HG02973 (cell line): ENCODE data around the gene RGS18.
"Not testable (repeated sequence)": the region's sequence is repeated elsewhere in the genome, so short reads cannot be mapped to it uniquely, and the experiment has no call there.

Source experiments
- ATAC-seq: cut with Tn5 transposase; IDR thresholded peaks from one replicate; pipeline ENCODE4 v1.9.1; 2021; ENCODE audit warnings: moderate library complexity; ENCODE audit not compliant: unreplicated experiment

The RGS18 gene

GRCh38 chr1:192165002-192165401 lies 6.7 kb downstream of the RGS18 start:
- ATAC-seq, result not testable (repeated sequence)

DNA sequence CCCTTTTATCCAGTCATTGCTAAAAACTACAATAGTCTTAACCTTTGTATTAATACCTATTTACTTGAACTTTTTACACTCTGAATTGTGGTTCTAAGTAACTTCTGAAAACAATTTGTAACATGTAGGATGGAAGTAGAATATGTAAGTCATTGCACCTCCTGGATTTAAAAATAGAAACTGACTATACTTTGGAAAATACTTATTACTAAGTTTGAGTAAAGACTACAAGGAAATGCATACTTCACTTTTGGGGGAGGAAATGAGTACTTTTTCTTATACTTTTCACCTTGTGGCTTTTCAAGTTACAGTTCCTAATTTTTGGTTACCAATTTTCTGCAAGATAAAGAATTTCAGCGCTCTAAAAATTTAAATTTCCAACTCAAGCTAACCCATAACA lies 8.7 kb downstream of the RGS18 start:
- no peak for ATAC-seq

- no peak for ATAC-seq
Observed at GRCh38 chr1:192167911-192168700, 9.8 kb downstream of the RGS18 start.

- no peak for ATAC-seq
Observed at GRCh38 chr1:192168964-192169363, 10.7 kb downstream of the RGS18 start.

DNA sequence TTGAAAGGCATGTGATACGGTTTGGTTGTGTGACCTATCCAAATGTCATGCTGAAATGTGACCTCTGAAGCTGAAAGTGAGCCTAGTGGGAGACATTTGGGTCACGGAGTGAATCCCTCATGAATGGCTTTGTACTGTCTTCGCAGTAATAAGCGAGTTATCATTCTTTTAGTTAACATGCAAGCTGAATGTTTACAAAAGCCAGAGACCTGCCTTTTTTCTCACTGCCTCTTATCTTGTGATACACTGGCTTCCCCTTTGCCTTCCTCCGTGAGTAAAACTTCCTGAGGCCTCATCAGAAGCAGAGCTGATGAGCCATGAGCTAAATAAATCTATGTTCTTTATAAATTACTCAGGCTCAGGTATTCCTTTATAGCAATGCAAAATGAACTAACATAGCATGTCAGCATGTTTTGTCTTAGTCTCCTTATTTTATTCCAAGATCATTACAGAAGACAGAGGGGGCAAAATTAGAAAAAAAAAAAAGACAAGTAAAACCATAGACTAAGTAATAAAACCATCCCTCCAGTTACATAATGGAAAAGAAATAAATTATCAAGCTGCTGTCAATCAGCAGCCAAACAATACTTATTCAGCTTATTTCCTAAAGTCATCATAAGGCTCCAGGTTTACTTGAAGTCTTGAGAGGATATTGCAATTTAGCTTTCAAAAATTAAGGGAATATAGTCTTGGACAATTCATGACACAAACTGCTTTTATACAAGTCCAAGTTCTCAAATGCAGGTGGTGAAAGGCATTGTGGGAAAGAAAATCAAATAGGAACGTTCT lies 12.1 kb downstream of the RGS18 start:
- no peak for ATAC-seq

DNA sequence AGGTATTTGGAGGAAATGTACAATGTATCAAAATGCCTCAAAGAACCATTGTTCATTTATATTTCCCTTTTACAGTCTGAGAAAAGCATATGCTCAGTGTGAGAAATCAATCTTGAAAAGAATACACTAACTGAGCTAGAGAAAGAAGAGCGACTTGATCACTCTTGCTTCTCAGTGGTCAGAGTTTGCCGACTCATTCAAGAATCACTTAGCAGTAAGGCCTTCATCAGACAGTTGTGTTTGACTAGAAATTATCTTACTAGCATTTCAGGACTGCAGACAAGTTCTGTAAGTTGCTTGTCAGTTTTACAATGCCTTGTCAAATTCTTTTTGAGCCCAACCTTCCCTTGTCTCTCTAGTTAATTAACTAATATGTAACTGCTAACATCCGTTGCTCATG lies 12.9 kb downstream of the RGS18 start:
- ATAC-seq, result no peak

DNA sequence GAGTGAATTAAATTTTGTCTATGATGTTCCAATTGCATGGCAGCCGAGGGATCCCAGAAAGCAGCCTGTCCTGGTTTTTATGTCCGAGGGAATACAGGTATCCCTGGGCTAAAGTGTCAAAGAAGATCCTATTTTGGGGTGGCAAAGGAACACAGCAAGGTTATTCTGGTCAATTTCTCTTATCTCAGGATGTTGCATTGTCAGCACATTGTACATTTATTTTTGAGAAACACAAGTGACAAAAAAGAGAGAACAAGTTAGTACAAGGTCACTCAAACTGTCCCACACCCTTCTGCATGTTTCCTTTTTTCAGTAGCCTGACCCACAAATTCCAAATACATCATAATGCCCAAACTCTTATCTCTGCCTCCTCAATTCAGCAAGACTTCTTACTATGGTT lies 17.7 kb downstream of the RGS18 start:
- ATAC-seq, result no peak

GRCh38 chr1:192183788-192184187 lies 25.5 kb downstream of the RGS18 start:
- no peak for ATAC-seq

GRCh38 chr1:192186197-192186596 lies 27.9 kb downstream of the RGS18 start:
- ATAC-seq, result no peak

DNA sequence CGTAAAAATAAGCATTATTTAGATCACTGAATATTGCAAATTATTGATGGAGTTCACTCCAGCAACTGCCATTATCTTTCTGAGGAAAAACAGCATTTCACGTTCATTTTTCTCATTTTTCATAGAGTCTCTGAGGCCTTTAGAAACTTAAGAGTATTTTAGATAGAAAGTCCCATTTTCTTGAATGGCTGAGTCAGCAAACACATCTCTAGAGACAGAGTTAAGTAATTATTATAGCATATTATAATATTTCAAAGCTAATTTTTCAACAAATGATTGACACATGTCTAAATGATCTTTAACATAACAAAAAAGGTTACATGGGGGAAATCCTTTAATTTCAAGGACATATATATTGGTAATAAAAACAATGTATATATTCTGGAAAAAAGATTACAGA lies 31.8 kb downstream of the RGS18 start:
- no peak for ATAC-seq

- ATAC-seq, result no peak
Observed at GRCh38 chr1:192201303-192201702, 43.0 kb downstream of the RGS18 start.

DNA sequence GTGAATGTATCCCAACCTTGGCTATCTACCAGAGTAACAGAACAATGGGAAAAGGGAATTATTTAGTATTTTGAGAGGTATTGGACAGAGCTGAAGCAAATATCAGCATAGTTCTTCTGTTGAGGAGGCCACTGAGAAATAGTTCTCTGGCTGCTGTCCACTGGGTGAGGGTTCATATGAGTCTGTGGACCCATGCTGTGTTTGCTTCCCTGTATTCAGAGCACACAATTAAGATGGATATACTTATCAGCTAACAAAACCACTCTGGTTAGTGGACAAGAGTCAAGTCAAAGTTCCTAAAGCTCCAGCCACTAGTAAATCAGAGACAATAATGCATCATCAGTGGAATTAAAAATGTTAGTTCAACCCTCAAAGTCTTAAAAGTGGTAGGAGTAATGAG lies 66.1 kb downstream of the RGS18 start:
- no peak for ATAC-seq

- no peak for ATAC-seq
Observed at GRCh38 chr1:192224846-192225245, 66.6 kb downstream of the RGS18 start.

DNA sequence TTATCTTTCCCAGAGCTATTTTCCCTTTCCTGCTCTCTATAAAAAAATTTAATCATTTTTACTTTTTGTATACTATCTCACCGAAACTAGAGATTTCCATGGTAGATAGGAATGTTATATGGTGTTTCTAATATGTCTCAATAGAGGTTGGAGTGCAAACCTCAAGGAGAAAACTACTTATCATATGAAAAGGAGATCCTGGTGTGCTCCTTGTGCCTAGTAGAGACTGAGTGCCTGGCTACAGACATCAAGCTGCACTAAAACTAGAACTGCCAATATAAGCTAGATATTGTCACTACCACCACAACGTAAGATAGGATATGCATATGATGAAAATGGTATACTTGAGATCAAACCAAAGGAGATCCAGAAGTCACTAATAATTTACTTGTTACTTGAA lies 67.0 kb downstream of the RGS18 start:
- no peak for ATAC-seq

- no peak for ATAC-seq
Observed at GRCh38 chr1:192225703-192226102, 67.4 kb downstream of the RGS18 start.

- no peak for ATAC-seq
Observed at GRCh38 chr1:192227330-192227729, 69.1 kb downstream of the RGS18 start.

DNA sequence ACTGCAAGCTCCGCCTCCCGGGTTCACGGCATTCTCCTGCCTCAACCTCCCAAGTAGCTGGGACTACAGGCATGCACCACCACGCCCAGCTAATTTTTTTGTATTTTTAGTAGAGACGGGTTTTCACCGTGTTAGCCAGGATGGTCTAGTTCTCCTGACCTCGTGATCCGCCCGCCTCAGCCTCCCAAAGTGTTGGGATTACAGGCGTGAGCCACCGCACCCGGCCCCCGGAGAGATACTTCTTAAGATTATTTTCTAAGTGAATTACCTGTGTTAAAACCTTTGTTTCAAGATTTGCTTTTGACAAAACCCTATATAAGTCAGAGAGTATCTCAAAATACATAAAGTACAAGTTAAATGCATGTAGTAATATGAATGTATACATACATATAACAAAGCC lies 69.7 kb downstream of the RGS18 start:
- not testable (repeated sequence) for ATAC-seq

GRCh38 chr1:192232817-192233417 lies 74.7 kb downstream of the RGS18 start:
- no peak for ATAC-seq

DNA sequence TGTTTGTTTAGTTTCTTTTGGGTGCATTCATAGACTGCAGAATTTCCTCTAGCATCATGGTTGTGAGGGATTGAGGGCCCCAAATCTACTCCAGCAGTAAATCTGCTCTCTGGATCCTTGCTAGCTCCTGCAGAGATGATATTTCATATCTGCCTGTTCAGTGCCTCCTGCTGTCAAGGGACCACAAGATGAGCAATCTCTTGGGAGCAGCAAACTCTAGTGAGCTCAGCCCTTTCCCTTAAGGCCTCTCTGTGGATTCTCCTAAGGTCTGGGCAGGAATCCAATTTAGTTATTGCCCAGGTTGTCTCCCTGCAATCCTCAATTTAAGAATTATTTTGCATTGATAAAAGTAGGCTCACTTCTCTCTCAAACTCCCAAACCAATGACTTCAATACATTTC lies 76.9 kb downstream of the RGS18 start:
- no peak for ATAC-seq
